Endodermal cell (in vitro differentiated cells): Measurements from ENCODE around the gene BEAN1. TPM values are rescaled to one million over a fixed set of nuclear protein-coding genes. Genes with fewer than 3 reads are reported as not detected.

Source experiments
- DNase-seq: peaks from one replicate; pipeline ENCODE4 v3.0.0-alpha.2; 2017
- H3K27ac ChIP-seq: 2 replicates; pipeline ENCODE4 v1.5.1; 2013; ENCODE audit warnings: mild to moderate bottlenecking, low read depth, low read length, moderate library complexity
- H3K27me3 ChIP-seq: 2 replicates; pipeline ENCODE4 v1.6.1; 2013; ENCODE audit warnings: mild to moderate bottlenecking, low read length, moderate library complexity; ENCODE audit not compliant: insufficient read depth, control insufficient read depth, poor library complexity, severe bottlenecking
- H3K36me3 ChIP-seq: 2 replicates; pipeline ENCODE4 v1.7.0; 2013; ENCODE audit warnings: mild to moderate bottlenecking, low read length, moderate library complexity; ENCODE audit not compliant: control insufficient read depth, insufficient read depth
- H3K4me1 ChIP-seq: one replicate; pipeline ENCODE4 v1.7.0; 2013; ENCODE audit warnings: low read length; ENCODE audit not compliant: control insufficient read depth, insufficient read depth
- H3K4me3 ChIP-seq: 2 replicates; pipeline ENCODE4 v1.5.1; 2013; ENCODE audit warnings: mild to moderate bottlenecking, low read length, moderate library complexity
- H3K9ac ChIP-seq: 2 replicates; pipeline ENCODE4 v1.6.1; 2013; ENCODE audit warnings: mild to moderate bottlenecking, low read length, moderate library complexity; ENCODE audit not compliant: poor library complexity, severe bottlenecking; ENCODE audit errors: extremely low read depth
- H3K9me3 ChIP-seq: 2 replicates; pipeline ENCODE4 v1.6.1; 2013; ENCODE audit warnings: mild to moderate bottlenecking, low read length, moderate library complexity; ENCODE audit not compliant: control insufficient read depth
- H3K27ac Mint-ChIP-seq: 2 replicates; pipeline ENCODE4 v1.8.0; 2020; ENCODE audit warnings: mixed read lengths
- H3K27me3 Mint-ChIP-seq: 2 replicates; pipeline ENCODE4 v1.8.0; 2021; ENCODE audit warnings: mild to moderate bottlenecking, mixed read lengths; ENCODE audit not compliant: insufficient read depth
- H3K36me3 Mint-ChIP-seq: 2 replicates; pipeline ENCODE4 v1.8.0; 2020; ENCODE audit warnings: low read depth, mixed read lengths
- H3K4me1 Mint-ChIP-seq: 2 replicates; pipeline ENCODE4 v1.8.0; 2020; ENCODE audit warnings: mixed read lengths
- H3K4me3 Mint-ChIP-seq: 2 replicates; pipeline ENCODE4 v1.8.0; 2020; ENCODE audit warnings: mild to moderate bottlenecking, moderate library complexity, mixed read lengths
- H3K9me3 Mint-ChIP-seq: 2 replicates; pipeline ENCODE4 v1.8.0; 2020; ENCODE audit warnings: mild to moderate bottlenecking, mixed read lengths
- WGBS, 2 experiments: methylation state at CpG; one replicate each; pipeline versions ENCODE4 v1.1.5 to v1.1.7; 2013; ENCODE audit warnings: missing lambda C conversion rate in 2 of 2, mixed read lengths in 1 of 2; ENCODE audit not compliant: insufficient coverage in 1 of 2, insufficient read length in 1 of 2; 5-methylcytosine and 5-hydroxymethylcytosine counted together
- total RNA-seq, 2 donors: library from RNA; stranded (reverse); fragmentation: NEBNext Ultra II Directional in 1 of 2; extraction: Animal tissue kit (Norgen Biotek cat#: 25700) in 1 of 2; gene quantifications; 2 replicates in 1 of 2; 3 replicates in 1 of 2; pipeline ENCODE4 v1.2.1, GENCODE V29; 2021
- TF ChIP-seq, protein P1 (sequence below): fragments of 200-600 bp; sonication (generic); conservative IDR thresholded peaks from 2 replicates; pipeline ENCODE4 v1.5.0; 2021; ENCODE audit warnings: antibody characterized with exemption, mild to moderate bottlenecking

BEAN1 gene
- total RNA-seq, 2 donors from 2014 or later, result 0.18 TPM; not detected in 1

DNA sequence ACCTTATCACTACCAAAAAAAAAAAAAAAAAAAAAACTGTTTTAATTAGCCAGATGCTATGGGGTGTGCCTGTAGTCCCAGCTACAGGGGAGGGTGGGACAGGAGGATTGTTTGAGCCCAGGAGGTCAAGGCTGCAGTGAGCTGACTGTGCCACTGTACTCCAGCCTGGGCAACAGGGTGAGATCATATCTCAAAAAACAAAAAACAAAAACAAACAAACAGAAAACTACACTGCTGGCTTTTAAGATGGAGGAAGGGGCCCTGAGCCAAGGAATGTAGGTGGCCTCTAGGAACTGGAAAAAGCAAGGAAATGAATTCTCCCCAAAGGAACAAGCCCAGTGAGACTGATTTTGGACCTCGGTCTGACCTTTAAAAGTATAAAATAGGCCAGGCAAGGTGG, 61.4 kb downstream of the BEAN1 start:
- TF ChIP-seq, protein P1, sequence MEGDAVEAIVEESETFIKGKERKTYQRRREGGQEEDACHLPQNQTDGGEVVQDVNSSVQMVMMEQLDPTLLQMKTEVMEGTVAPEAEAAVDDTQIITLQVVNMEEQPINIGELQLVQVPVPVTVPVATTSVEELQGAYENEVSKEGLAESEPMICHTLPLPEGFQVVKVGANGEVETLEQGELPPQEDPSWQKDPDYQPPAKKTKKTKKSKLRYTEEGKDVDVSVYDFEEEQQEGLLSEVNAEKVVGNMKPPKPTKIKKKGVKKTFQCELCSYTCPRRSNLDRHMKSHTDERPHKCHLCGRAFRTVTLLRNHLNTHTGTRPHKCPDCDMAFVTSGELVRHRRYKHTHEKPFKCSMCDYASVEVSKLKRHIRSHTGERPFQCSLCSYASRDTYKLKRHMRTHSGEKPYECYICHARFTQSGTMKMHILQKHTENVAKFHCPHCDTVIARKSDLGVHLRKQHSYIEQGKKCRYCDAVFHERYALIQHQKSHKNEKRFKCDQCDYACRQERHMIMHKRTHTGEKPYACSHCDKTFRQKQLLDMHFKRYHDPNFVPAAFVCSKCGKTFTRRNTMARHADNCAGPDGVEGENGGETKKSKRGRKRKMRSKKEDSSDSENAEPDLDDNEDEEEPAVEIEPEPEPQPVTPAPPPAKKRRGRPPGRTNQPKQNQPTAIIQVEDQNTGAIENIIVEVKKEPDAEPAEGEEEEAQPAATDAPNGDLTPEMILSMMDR, result no peak
- H3K4me3 ChIP-seq, result no peak overlapping the region
- H3K27ac ChIP-seq, result no peak overlapping the region
- Mint-ChIP-seq H3K4me3 (no peak overlapping the region), H3K4me1 (peaks cover 9% of the 10 kb centered on the region), H3K9me3 (peaks cover 5% of the 10 kb centered on the region), H3K27ac (no peak overlapping the region), H3K36me3 (no peaks in the 10 kb centered on the region), H3K27me3 (peaks cover 21% of the 10 kb centered on the region)
- H3K27me3 ChIP-seq, result no peaks in the 10 kb centered on the region
- WGBS, 2 experiments, result 93 to 97% methylated on average over 1 of the region's 1 CpG
- no peaks in the 10 kb centered on the region for H3K4me1 ChIP-seq
- DNase-seq, result peak; percentile 13
- no peak overlapping the region for H3K9ac ChIP-seq
- H3K9me3 ChIP-seq, result peaks cover 4% of the 10 kb centered on the region
- H3K36me3 ChIP-seq, result no peaks in the 10 kb centered on the region

DNA sequence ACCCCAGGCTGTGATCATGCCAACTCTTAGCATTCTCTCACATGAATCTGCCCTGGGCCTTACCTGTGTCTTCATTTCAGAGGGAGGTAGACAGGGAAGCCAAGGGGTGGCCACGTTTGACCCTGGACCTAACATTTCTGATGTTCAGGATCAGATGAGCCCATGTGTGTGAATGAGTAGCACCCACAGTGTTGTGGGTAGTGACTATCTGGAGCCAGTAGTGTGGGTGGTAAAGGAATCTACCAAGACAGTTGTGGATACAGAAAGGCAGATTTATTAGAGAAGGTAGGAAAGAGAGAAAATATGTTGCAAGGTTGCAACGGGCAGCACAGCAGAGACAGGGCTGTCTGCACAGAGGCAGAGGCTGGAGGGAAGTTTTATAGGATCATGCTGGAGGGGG, 62.3 kb downstream of the BEAN1 start:
- H3K4me3 Mint-ChIP-seq, result no peak overlapping the region
- no peak overlapping the region for H3K4me3 ChIP-seq
- H3K27ac ChIP-seq, result no peak overlapping the region
- H3K27ac Mint-ChIP-seq, result no peak overlapping the region
- 89 to 95% methylated on average over 2 of the region's 2 CpGs for WGBS, 2 experiments
- H3K36me3 Mint-ChIP-seq, result no peaks in the 10 kb centered on the region
- H3K4me1 Mint-ChIP-seq, result peaks cover 6% of the 10 kb centered on the region
- peaks cover 5% of the 10 kb centered on the region for H3K9me3 Mint-ChIP-seq
- peaks cover 4% of the 10 kb centered on the region for H3K9me3 ChIP-seq
- no peaks in the 10 kb centered on the region for H3K36me3 ChIP-seq
- TF ChIP-seq, protein P1, result no peak
- H3K27me3 ChIP-seq, result no peaks in the 10 kb centered on the region
- H3K27me3 Mint-ChIP-seq, result peaks cover 24% of the 10 kb centered on the region
- H3K9ac ChIP-seq, result no peak overlapping the region
- H3K4me1 ChIP-seq, result no peaks in the 10 kb centered on the region
- DNase-seq, result no peak

DNA sequence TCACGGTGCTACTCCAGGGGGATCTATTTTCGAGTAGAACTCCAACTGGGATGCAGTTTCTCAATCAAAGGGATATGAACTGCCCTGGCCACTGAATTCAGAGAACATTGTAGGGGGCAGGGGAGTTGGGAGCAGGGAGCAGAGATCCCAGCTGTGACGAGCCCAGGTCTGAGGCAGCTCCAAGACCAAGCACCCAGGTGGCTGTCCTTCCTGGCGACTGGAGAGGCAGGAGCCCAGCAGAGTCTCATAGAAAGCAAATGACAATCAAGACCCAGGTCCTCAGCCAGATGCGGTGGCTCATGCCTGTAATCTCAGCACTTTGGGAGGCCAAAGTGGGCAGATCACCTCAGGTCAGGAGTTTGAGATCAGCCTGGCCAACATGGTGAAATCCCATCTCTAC, 62.7 kb downstream of the BEAN1 start:
- Mint-ChIP-seq H3K36me3 (no peaks in the 10 kb centered on the region), H3K4me1 (peaks cover 6% of the 10 kb centered on the region), H3K4me3 (no peak overlapping the region), H3K9me3 (peaks cover 5% of the 10 kb centered on the region), H3K27me3 (peaks cover 27% of the 10 kb centered on the region), H3K27ac (no peak overlapping the region)
- no peaks in the 10 kb centered on the region for H3K36me3 ChIP-seq
- no peak overlapping the region for H3K4me3 ChIP-seq
- TF ChIP-seq, protein P1, result no peak
- WGBS, 2 experiments, result 91 to 98% methylated on average over 4 to 5 of the region's 5 CpGs
- no peaks in the 10 kb centered on the region for H3K27me3 ChIP-seq
- H3K27ac ChIP-seq, result no peak overlapping the region
- H3K9me3 ChIP-seq, result peaks cover 4% of the 10 kb centered on the region
- DNase-seq, result peak; percentile 21
- no peaks in the 10 kb centered on the region for H3K4me1 ChIP-seq
- no peak overlapping the region for H3K9ac ChIP-seq
